GM21825 (cell line): ENCODE measurements around the gene ZIC4.

Experiments used
- ATAC-seq: cut with Tn5 transposase; IDR thresholded peaks from one replicate; pipeline ENCODE4 v1.9.1; 2021; ENCODE audit warnings: mild to moderate bottlenecking, moderate library complexity; ENCODE audit not compliant: unreplicated experiment

ZIC4 gene

GRCh38 chr3:147406028-147406931 is at the start of gene ZIC4:
Gene ZIC4 (minus strand): TSS chr3:147406543. CDS start chr3:147402797, 3,746 bp downstream.
- ATAC-seq = no peak

- no peak for ATAC-seq
Measured at GRCh38 chr3:147449669-147450068, 43.3 kb upstream of the ZIC4 start.

GRCh38 chr3:147447224-147447623 is 40.9 kb upstream of the ZIC4 start:
- ATAC-seq = no peak

- no peak for ATAC-seq
Measured at GRCh38 chr3:147431751-147432150, 25.4 kb upstream of the ZIC4 start.

GRCh38 chr3:147428754-147429153 is 22.4 kb upstream of the ZIC4 start:
- no peak for ATAC-seq

GRCh38 chr3:147428326-147428725 is 22.0 kb upstream of the ZIC4 start:
- ATAC-seq = no peak

- no peak for ATAC-seq
Measured at GRCh38 chr3:147427746-147428145, 21.4 kb upstream of the ZIC4 start.

- no peak for ATAC-seq
Measured at GRCh38 chr3:147426931-147427330, 20.6 kb upstream of the ZIC4 start.

GRCh38 chr3:147425388-147425850 is 19.1 kb upstream of the ZIC4 start:
- ATAC-seq = no peak

- ATAC-seq = no peak
Measured at GRCh38 chr3:147424581-147425387, 18.4 kb upstream of the ZIC4 start.

GRCh38 chr3:147423798-147424580 is 17.6 kb upstream of the ZIC4 start:
- no peak for ATAC-seq

- no peak for ATAC-seq
Measured at GRCh38 chr3:147423537-147423797, 17.1 kb upstream of the ZIC4 start.

GRCh38 chr3:147422601-147423536 is 16.5 kb upstream of the ZIC4 start:
- ATAC-seq = no peak

GRCh38 chr3:147422196-147422595 is 15.9 kb upstream of the ZIC4 start:
- ATAC-seq = no peak

GRCh38 chr3:147421184-147421912 is 15.0 kb upstream of the ZIC4 start:
- no peak for ATAC-seq

- ATAC-seq = no peak
Measured at GRCh38 chr3:147420353-147421183, 14.2 kb upstream of the ZIC4 start.

- no peak for ATAC-seq
Measured at GRCh38 chr3:147419781-147420224, 13.5 kb upstream of the ZIC4 start.
